Neuronal stem cell (in vitro differentiated cells): ENCODE measurements around the gene TNK1.

Experiments used
- DNase-seq: peaks from one replicate; pipeline ENCODE4 v3.0.0-alpha.2; 2013; ENCODE audit warnings: low spot score
- H2AFZ ChIP-seq: one replicate; pipeline ENCODE4 v1.6.1; 2013; ENCODE audit warnings: mild to moderate bottlenecking, low read length, inconsistent platforms
- H2AK5ac ChIP-seq: 2 replicates; pipeline ENCODE4 v1.6.1; 2013; ENCODE audit warnings: low read depth, mild to moderate bottlenecking, inconsistent platforms, low read length, moderate library complexity, mixed read lengths
- H2BK120ac ChIP-seq: 2 replicates; pipeline ENCODE4 v1.6.1; 2013; ENCODE audit warnings: low read depth, mild to moderate bottlenecking, inconsistent platforms, low read length, moderate library complexity, mixed read lengths
- H2BK12ac ChIP-seq: one replicate; pipeline ENCODE4 v1.6.1; 2013; ENCODE audit warnings: low read length, inconsistent platforms
- H2BK15ac ChIP-seq: 2 replicates; pipeline ENCODE4 v1.6.1; 2013; ENCODE audit warnings: mild to moderate bottlenecking, low read length, inconsistent platforms, mixed read lengths
- H2BK5ac ChIP-seq: one replicate; pipeline ENCODE4 v1.6.1; 2013; ENCODE audit warnings: inconsistent platforms, mild to moderate bottlenecking, low read length, moderate library complexity
- H3K14ac ChIP-seq: one replicate; pipeline ENCODE4 v1.6.1; 2013; ENCODE audit warnings: low read length, inconsistent platforms
- H3K18ac ChIP-seq: 2 replicates; pipeline ENCODE4 v1.6.1; 2013; ENCODE audit warnings: low read length, inconsistent platforms
- H3K23ac ChIP-seq: 2 replicates; pipeline ENCODE4 v1.6.1; 2013; ENCODE audit warnings: low read depth, mild to moderate bottlenecking, mixed read lengths, low read length, inconsistent platforms; ENCODE audit not compliant: poor library complexity
- H3K27ac ChIP-seq: replicated peaks from 3 replicates; pipeline ENCODE4 v1.5.1; 2013; ENCODE audit warnings: low read length, inconsistent platforms
- H3K27me3 ChIP-seq, 3 experiments: 2 replicates each; pipeline ENCODE4 v1.6.1; 2013; ENCODE audit warnings: low read length in 3 of 3, mild to moderate bottlenecking in 2 of 3, inconsistent platforms in 1 of 3, low read depth in 1 of 3, mixed read lengths in 1 of 3, moderate library complexity in 1 of 3; ENCODE audit not compliant: control insufficient read depth in 3 of 3, insufficient read depth in 3 of 3
- H3K36me3 ChIP-seq, 2 donors: replicated peaks in 1 of 2; 2 replicates each; pipeline ENCODE4 v1.6.1; 2013; ENCODE audit warnings: low read length in 2 of 2; ENCODE audit not compliant: control insufficient read depth in 2 of 2, insufficient read depth in 2 of 2
- H3K4ac ChIP-seq: 2 replicates; pipeline ENCODE4 v1.6.1; 2013; ENCODE audit warnings: inconsistent platforms, mild to moderate bottlenecking, low read length, moderate library complexity
- H3K4me1 ChIP-seq, 2 donors: 1 replicate in 1 of 2; 2 replicates in 1 of 2; pipeline ENCODE4 v1.6.1; 2013; ENCODE audit warnings: low read length in 2 of 2, low read depth in 1 of 2; ENCODE audit not compliant: control insufficient read depth in 2 of 2, insufficient read depth in 1 of 2
- H3K4me2 ChIP-seq: one replicate; pipeline ENCODE4 v1.6.1; 2013; ENCODE audit warnings: mild to moderate bottlenecking, low read length, inconsistent platforms; ENCODE audit not compliant: insufficient read depth, poor library complexity, severe bottlenecking
- H3K4me3 ChIP-seq, 2 donors: 2 replicates each; pipeline ENCODE4 v1.5.1; 2013; ENCODE audit warnings: low read length in 2 of 2, mild to moderate bottlenecking in 2 of 2, inconsistent platforms in 1 of 2, moderate library complexity in 1 of 2
- H3K79me1 ChIP-seq: one replicate; pipeline ENCODE4 v1.6.1; 2013; ENCODE audit warnings: low read depth, mild to moderate bottlenecking, inconsistent platforms, low read length, moderate library complexity
- H3K9ac ChIP-seq: one replicate; pipeline ENCODE4 v1.6.1; 2013; ENCODE audit warnings: mild to moderate bottlenecking, low read depth, low read length, inconsistent platforms; ENCODE audit not compliant: poor library complexity
- H3K9me3 ChIP-seq, 2 donors: replicated peaks in 1 of 2; 2 replicates each; pipeline versions ENCODE3 to v1.6.1; 2013; ENCODE audit warnings: low read length in 2 of 2, mild to moderate bottlenecking in 2 of 2, inconsistent platforms in 1 of 2, low read depth in 1 of 2, mixed read lengths in 1 of 2, moderate library complexity in 1 of 2; ENCODE audit not compliant: control insufficient read depth in 2 of 2, insufficient read depth in 1 of 2
- H4K8ac ChIP-seq: one replicate; pipeline ENCODE4 v1.6.1; 2013; ENCODE audit warnings: low read depth, mild to moderate bottlenecking, inconsistent platforms, low read length, moderate library complexity
- H4K91ac ChIP-seq: one replicate; pipeline ENCODE4 v1.6.1; 2013; ENCODE audit warnings: low read length, low read depth, mild to moderate bottlenecking, inconsistent platforms; ENCODE audit not compliant: poor library complexity
- WGBS, 2 donors: extraction: QIAGEN DNeasy Blood & Tissue Kit; methylation state at CpG; one replicate each; pipeline ENCODE4 v1.1.7; 2013; ENCODE audit warnings: missing lambda C conversion rate in 2 of 2, mixed read lengths in 1 of 2; ENCODE audit not compliant: insufficient read length in 2 of 2, insufficient replicate concordance in 1 of 2; ENCODE audit errors: extremely low coverage in 2 of 2; 5-methylcytosine and 5-hydroxymethylcytosine counted together

TNK1 gene

DNA sequence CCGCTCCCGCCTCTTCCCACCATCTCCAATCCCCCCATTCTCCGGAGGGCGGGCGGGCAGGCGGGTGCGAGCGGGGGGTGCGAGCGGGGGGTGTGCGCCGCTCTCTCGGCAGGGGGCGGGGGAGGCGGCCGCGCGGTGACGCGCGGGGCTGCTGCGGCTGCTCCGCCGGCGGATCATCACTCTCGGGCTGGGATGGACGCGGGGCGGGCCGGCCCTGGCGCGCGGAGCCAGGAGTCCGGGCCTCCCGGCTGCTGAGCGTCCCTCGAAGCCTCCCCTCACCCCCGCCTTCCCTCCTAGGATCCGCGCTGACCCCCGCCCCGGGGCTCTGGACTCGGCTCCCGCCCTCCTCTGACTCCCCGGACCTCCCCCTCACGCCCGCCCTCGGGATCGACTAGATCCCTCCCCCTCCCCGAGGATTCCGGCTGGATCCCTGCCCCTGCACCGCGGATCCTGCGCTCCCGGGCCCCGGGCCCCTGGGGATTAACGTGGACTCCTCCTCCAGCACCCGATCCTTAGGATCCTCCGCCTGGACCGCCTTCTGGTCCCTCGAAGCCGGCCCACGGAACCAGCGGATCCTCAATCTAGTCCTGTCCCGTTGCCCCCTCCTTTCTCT, 24.0 kb downstream of the TNK1 start:
- Histone ChIP-seq H4K8ac (no peak overlapping the region), H3K4me1 (peaks cover 14 to 25% of the 10 kb centered on the region in 2 donors), H2AFZ (peak overlapping the region; percentile 81), H2BK120ac (peak overlapping the region; percentile 91), H3K4me2 (peak overlapping the region; percentile 92), H2BK15ac (peak overlapping the region; percentile 89), H3K9ac (peak overlapping the region; percentile 90), H3K27me3 (no peaks in the 10 kb centered on the region), H3K23ac (peak overlapping the region; percentile 55), H3K4ac (peak overlapping the region; percentile 84), H2AK5ac (peak overlapping the region; percentile 100), H3K18ac (peak overlapping the region; percentile 90), H3K9me3 (peaks cover 0 to 2% of the 10 kb centered on the region in 2 donors), H3K14ac (peak overlapping the region; percentile 89), H3K4me3 (peak overlapping the region; percentile 60 to 97), H3K79me1 (peaks cover 15% of the 10 kb centered on the region), H3K27ac (peak overlapping the region; percentile 81), H2BK5ac (peak overlapping the region; percentile 88), H2BK12ac (no peak overlapping the region), H3K36me3 (peaks cover 17 to 29% of the 10 kb centered on the region in 2 donors), H4K91ac (no peak overlapping the region)
- DNase-seq = peak; percentile 74
- no CpG with 5 or more reads among the region's 65 CpGs for WGBS, 2 donors

GRCh38 chr17:7405350-7406234, 24.7 kb downstream of the TNK1 start:
- no peak for DNase-seq
- H3K9ac ChIP-seq = peak overlapping the region; percentile 94
- H3K14ac ChIP-seq = peak overlapping the region; percentile 94
- H2AK5ac ChIP-seq = peak overlapping the region; percentile 100
- peaks cover 18% of the 10 kb centered on the region for H3K79me1 ChIP-seq
- no CpG with 5 or more reads among the region's 38 CpGs for WGBS, 2 donors
- no peaks in the 10 kb centered on the region for H3K27me3 ChIP-seq
- peak overlapping the region; percentile 91 for H2BK120ac ChIP-seq
- H3K4ac ChIP-seq = peak overlapping the region; percentile 84
- peaks cover 14 to 25% of the 10 kb centered on the region in 2 donors for H3K4me1 ChIP-seq
- peak overlapping the region; percentile 92 for H3K4me2 ChIP-seq
- H2BK5ac ChIP-seq = peak overlapping the region; percentile 88
- peak overlapping the region; percentile 81 for H3K27ac ChIP-seq
- H4K8ac ChIP-seq = peak overlapping the region; percentile 65
- H3K9me3 ChIP-seq = peaks cover 0 to 2% of the 10 kb centered on the region in 2 donors
- H3K23ac ChIP-seq = peak overlapping the region; percentile 89
- peak overlapping the region; percentile 89 for H3K18ac ChIP-seq
- H3K36me3 ChIP-seq = peaks cover 25 to 36% of the 10 kb centered on the region in 2 donors
- H2BK15ac ChIP-seq = peak overlapping the region; percentile 89
- no peak overlapping the region for H4K91ac ChIP-seq
- H2BK12ac ChIP-seq = no peak overlapping the region
- H3K4me3 ChIP-seq = peak overlapping the region; percentile 60 to 97
- peak overlapping the region; percentile 81 for H2AFZ ChIP-seq

DNA sequence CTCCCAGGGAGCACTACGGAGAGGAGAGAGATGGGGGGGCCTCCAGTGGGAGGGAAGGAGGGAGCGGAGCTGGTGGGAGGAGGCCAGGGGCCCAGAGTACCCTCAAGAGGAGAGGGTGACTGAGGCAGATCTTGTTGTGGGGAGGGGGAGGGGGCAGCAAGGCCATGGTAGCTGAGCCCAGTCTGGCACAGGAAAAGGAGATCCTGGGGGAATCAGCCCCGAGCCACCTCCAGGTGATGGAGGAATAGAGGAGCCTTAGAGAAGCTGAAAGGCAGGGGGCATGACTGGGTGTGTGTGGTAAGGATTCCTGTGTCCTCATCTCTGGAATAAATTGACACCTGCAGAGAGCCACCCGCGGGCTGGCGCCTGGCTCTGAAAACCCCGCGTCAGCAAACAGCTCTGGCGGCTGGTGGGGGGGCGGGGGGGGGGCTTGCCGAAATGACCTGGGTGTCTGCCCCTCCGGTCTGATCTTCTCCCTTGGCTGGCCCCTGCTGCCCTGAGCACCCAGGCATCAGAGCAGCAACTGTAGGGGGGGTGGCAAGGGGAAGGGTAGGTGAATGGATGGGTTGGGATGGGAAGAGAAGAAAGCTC, 25.4 kb downstream of the TNK1 start:
- H3K14ac ChIP-seq = no peak overlapping the region
- no peak overlapping the region for H3K23ac ChIP-seq
- H3K79me1 ChIP-seq = peaks cover 18% of the 10 kb centered on the region
- peak overlapping the region; percentile 71 for H2AK5ac ChIP-seq
- H2BK12ac ChIP-seq = no peak overlapping the region
- H4K8ac ChIP-seq = no peak overlapping the region
- no peak overlapping the region for H3K27ac ChIP-seq
- H3K4me2 ChIP-seq = peak overlapping the region; percentile 92
- H2BK5ac ChIP-seq = no peak overlapping the region
- WGBS, 2 donors = no CpG with 5 or more reads among the region's 12 CpGs
- H2BK120ac ChIP-seq = no peak overlapping the region
- no peak for DNase-seq
- no peak overlapping the region for H4K91ac ChIP-seq
- peak overlapping the region; percentile 30 for H3K9ac ChIP-seq
- H3K4ac ChIP-seq = no peak overlapping the region
- H3K18ac ChIP-seq = peak overlapping the region; percentile 59
- H2AFZ ChIP-seq = no peak overlapping the region
- peaks cover 14 to 25% of the 10 kb centered on the region in 2 donors for H3K4me1 ChIP-seq
- H3K36me3 ChIP-seq = peaks cover 30 to 44% of the 10 kb centered on the region in 2 donors
- H2BK15ac ChIP-seq = no peak overlapping the region
- H3K4me3 ChIP-seq = peak overlapping the region; percentile 60 to 97
- no peaks in the 10 kb centered on the region for H3K27me3 ChIP-seq
- peaks cover 0 to 2% of the 10 kb centered on the region in 2 donors for H3K9me3 ChIP-seq
